ENCODE results near the gene CLCN6. TPM values are rescaled to one million over a fixed set of nuclear protein-coding genes. Genes with fewer than 3 reads are reported as not detected.
A peak's percentile ranks its signal among the peaks of the same experiment; 100 is the strongest.
"Not testable (repeated sequence)": the region's sequence is repeated elsewhere in the genome, so short reads cannot be mapped to it uniquely, and the experiment has no call there.

CLCN6 gene
- total RNA-seq, 4 donors from 2014 or later = 14.6 to 31.5 (median 22.7) TPM

DNA sequence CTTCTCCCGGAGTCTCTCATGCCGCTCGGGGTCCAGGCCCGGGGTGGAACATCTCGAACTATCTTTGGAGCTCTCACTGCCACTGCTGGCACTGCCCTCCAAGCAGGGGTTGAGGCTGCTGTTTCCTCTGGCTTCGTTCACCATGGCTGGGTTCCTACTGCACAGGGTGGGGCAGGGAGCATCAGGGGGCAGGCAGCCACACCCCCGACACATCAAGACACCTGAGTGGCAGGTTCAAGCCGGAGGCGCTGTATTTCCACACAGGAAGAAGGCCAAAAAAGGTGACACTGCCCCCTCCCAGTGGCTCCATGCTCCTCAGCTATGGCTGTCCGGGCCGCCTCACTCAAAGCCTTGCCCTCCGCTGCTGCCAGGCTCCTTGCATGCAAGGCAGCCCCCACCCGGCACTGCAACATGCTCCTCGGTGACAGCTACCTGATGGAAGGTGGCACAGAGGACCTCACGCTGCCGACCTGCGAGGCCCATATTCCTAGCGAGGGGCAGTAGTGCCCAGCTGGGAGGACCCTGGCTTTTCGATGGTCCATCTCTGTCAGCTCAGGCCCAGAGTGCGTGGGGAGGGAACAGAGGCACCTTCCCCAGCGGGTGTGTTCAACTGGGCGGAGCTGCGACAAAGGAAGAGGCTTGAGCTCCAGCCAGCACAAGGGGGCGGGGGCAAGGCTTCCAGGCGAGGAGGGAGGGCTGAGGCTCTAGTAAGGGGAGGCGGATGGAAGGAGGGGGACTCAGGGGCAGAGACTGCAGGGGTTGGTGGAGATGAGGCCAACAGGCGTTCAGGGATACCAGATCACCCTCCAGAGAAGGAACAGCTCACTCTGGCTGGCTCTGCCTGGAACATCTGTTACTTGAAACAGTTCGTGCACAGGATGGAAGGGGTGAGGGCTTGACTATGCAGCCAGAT lies 2.8 kb upstream of the CLCN6 start:
- Histone ChIP-seq H3K4me3 (peak overlapping the region; percentile 30 to 45), H3K27ac (peak overlapping the region; percentile 99), H3K36me3 (no peaks in the 10 kb centered on the region), H3K4me1 (peaks cover 4 to 23% of the 10 kb centered on the region in 2 donors), H3K9me3 (no peaks in the 10 kb centered on the region), H3K27me3 (no peaks in the 10 kb centered on the region)
- DNase-seq = peak; percentile 95
- intact Hi-C loops (cut with DNase I; ENCODE audit: low total_unique reads) = loop anchor here (10.0 kb wide), 1 partner anchor 68 kb away; the partner anchor contains the start of gene AGTRAP
- peak; percentile 64 to 66 for TF ChIP-seq POLR2A (IDR thresholded peaks at IDR 0.05)
- TF ChIP-seq, protein P1, sequence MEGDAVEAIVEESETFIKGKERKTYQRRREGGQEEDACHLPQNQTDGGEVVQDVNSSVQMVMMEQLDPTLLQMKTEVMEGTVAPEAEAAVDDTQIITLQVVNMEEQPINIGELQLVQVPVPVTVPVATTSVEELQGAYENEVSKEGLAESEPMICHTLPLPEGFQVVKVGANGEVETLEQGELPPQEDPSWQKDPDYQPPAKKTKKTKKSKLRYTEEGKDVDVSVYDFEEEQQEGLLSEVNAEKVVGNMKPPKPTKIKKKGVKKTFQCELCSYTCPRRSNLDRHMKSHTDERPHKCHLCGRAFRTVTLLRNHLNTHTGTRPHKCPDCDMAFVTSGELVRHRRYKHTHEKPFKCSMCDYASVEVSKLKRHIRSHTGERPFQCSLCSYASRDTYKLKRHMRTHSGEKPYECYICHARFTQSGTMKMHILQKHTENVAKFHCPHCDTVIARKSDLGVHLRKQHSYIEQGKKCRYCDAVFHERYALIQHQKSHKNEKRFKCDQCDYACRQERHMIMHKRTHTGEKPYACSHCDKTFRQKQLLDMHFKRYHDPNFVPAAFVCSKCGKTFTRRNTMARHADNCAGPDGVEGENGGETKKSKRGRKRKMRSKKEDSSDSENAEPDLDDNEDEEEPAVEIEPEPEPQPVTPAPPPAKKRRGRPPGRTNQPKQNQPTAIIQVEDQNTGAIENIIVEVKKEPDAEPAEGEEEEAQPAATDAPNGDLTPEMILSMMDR (IDR thresholded peaks at IDR 0.05) = peak in 2 of 4 experiments; percentile 2 to 9

DNA sequence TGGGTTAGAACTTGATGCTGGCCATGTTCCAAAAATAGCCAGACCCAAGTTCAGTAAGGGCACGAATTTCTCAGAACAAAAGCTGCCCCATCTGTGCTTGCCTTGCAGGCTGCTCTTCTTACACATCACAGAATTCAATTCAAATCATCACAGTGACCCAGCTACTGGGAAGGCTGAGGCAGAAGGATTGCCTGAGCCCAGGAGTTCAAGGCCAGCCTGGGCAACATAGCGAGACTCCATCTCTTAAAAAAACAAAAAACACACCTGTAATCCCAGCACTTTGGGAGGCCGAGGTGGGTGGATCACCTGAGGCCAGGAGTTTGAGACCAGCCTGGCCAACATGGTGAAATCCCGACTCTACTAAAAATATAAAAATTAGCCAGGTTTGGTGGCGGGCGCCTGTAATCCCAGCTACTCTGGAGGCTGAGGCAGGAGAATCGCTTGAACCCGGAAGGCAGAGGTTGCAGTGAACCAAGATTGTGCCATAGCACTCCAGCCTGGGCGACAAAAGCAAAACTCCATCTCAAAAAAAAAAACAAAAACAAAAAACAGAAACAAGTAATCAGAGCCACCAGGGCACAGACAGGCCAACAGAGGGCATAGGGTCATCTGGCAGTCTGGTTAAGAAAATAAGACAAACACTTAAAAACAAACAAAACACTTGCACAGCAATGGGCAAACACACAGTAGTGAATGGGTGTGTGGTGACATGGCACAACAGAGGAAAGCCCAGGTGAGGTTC lies 1.9 kb upstream of the CLCN6 start:
- H3K4me1 ChIP-seq = peaks cover 6 to 23% of the 10 kb centered on the region in 2 donors
- intact Hi-C loops (cut with DNase I; ENCODE audit: low total_unique reads) = loop anchor here (10.0 kb wide), 1 partner anchor 69 kb away; the partner anchor contains the start of gene AGTRAP

DNA sequence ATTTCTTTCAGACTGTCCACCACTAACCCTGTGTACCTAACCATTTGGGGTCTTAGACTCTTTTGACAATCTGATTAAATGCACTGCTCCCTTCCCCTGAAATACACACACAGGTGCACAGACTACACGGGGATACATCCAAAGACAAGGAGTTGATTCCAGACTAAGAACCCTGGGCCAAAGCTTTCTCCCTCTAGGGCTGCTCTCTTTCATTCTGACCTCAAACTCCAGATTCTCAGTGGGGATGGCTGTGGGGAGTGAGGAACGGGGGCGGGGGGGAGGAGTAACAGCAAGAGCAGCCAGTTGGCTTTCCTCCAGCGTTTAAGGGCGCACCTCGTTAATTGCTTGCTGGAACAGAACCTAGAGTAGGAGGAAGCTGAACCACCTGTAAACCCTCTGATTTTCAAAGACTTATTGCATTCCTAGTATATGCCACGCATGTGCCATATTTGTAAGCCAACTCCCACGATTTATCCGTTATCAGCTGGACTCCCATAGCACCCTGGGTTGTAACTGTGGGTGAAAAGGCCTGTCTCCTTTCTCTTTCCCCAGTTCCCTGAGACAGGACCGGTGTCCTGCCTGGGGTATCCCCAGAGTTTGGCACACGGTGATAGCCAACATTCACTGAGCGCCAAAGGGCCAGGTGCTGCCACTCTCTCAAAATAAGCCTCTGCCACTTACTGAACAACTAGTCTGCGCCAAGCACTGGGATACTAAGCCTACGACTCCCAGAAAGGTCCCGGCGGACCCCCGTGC lies 1.1 kb upstream of the CLCN6 start:
- peak; percentile 75 to 77 for DNase-seq
- intact Hi-C loops (cut with DNase I; ENCODE audit: low total_unique reads) = loop anchor here (10.0 kb wide), 1 partner anchor 70 kb away; the partner anchor contains the start of gene AGTRAP
- Histone ChIP-seq H3K27ac (peak overlapping the region; percentile 99), H3K9me3 (no peaks in the 10 kb centered on the region), H3K27me3 (no peaks in the 10 kb centered on the region), H3K4me3 (peak overlapping the region; percentile 62 to 76), H3K4me1 (peaks cover 6 to 23% of the 10 kb centered on the region in 2 donors), H3K36me3 (no peaks in the 10 kb centered on the region)
- no peak for TF ChIP-seq POLR2A (IDR thresholded peaks at IDR 0.05)
- TF ChIP-seq, protein P1 (IDR thresholded peaks at IDR 0.05) = no peak

More for the DNA sequence above, 1.9 kb upstream of the CLCN6 start:
- DNase-seq, H3K9me3 ChIP-seq, H3K27me3 ChIP-seq, H3K36me3 ChIP-seq: not testable (repeated sequence)
- Histone ChIP-seq H3K27ac (peak overlapping the region; percentile 99), H3K4me3 (peak overlapping the region; percentile 1 to 62)

DNA sequence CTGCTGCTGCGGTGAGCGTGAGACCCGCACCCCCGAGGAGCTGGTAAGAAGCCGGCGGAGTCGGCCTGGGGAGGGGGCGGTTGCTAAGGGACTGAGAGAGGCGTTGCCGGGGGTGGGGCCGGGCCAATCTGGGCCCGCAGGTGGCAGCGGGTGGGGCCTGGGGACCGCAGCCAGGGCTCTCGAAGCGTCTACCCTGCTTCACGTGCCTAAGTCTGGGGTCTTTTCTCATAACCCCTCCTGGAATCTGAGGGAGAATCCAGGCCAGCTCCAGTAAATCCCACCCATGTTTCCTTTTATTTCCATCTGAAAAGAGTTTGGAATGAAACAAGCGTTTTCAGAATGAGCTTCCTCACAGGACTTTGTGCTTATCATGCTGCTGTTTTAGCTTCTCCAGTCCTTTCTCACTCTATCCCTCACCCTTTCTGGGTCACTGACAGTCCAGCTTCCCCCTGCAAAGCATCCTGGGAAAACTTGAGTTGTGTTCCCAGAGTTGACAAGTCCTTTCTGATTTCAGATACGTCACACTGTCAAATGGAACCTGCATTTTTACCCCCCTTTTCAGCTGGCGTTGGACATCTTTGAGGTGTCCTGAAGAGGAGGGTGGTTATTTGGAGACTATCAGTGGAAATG lies 431 bp downstream of the CLCN6 start:
- H3K4me1 ChIP-seq = peaks cover 6 to 23% of the 10 kb centered on the region in 2 donors
- DNase-seq = no peak

More for the DNA sequence above, 431 bp downstream of the CLCN6 start:
- H3K27ac ChIP-seq = peak overlapping the region; percentile 99
- no peaks in the 10 kb centered on the region for H3K36me3 ChIP-seq
- H3K9me3 ChIP-seq = no peaks in the 10 kb centered on the region
- no peaks in the 10 kb centered on the region for H3K27me3 ChIP-seq
- intact Hi-C loops (cut with DNase I; ENCODE audit: low total_unique reads) = loop anchor here (10.0 kb wide), 1 partner anchor 72 kb away; the partner anchor contains the start of gene AGTRAP
- TF ChIP-seq, protein P1 (IDR thresholded peaks at IDR 0.05) = no peak
- TF ChIP-seq POLR2A (IDR thresholded peaks at IDR 0.05) = no peak
- H3K4me3 ChIP-seq = peak overlapping the region; percentile 62 to 76

Measured in uterus (tissue), 4 donors.